Cardiac muscle cell (in vitro differentiated cells and primary cell): ENCODE measurements around the gene CREB3. TPM values are rescaled to one million over a fixed set of nuclear protein-coding genes. Genes with fewer than 3 reads are reported as not detected.

Experiments
- DNase-seq, 2 donors: peaks; one replicate each; pipeline versions ENCODE4 v3.0.0 to v3.0.0-alpha.2; 2010 to 2017; ENCODE audit warnings: low read depth in 1 of 2, low spot score in 1 of 2
- H3K27ac ChIP-seq: fragments of 200-600 bp; sonication (generic); 2 replicates; pipeline ENCODE4 v1.5.1; 2016
- H3K27me3 ChIP-seq: fragments of 200-600 bp; sonication (generic); 2 replicates; pipeline ENCODE4 v1.6.0; 2016; ENCODE audit warnings: control low read depth
- H3K36me3 ChIP-seq: fragments of 200-600 bp; sonication (generic); 2 replicates; pipeline ENCODE4 v1.5.1; 2016; ENCODE audit warnings: control low read depth
- H3K4me1 ChIP-seq: fragments of 200-600 bp; sonication (generic); 2 replicates; pipeline ENCODE4 v1.8.1; 2017; ENCODE audit warnings: low read depth, mild to moderate bottlenecking, mixed run types
- H3K4me3 ChIP-seq: fragments of 200-600 bp; sonication (generic); 2 replicates; pipeline ENCODE4 v1.5.1; 2016; ENCODE audit warnings: mild to moderate bottlenecking
- H3K9me3 ChIP-seq: fragments of 200-600 bp; sonication (generic); 2 replicates; pipeline ENCODE4 v1.5.1; 2017; ENCODE audit warnings: low read depth, mild to moderate bottlenecking, control low read depth
- CTCF ChIP-seq: IDR thresholded peaks from 2 replicates; pipeline ENCODE4 v1.5.1; 2012; ENCODE audit warnings: low read depth, mild to moderate bottlenecking, low read length
- polyA plus RNA-seq: library from polyadenylated mRNA; unstranded; fragments of >200 nt; fragmentation: Nextera tagmentation; extraction: Ambion mirVana; gene quantifications from 2 replicates; pipeline ENCODE4 v1.2.1, GENCODE V29; 2016
- total RNA-seq: library from RNA; depleted of rRNA; stranded (reverse); fragments of >200 nt; gene quantifications from 2 replicates; pipeline ENCODE4 v1.2.3, GENCODE V29; 2016

The CREB3 gene
- total and polyA plus RNA-seq, 2 experiments from 2014 or later = 45.7 to 84.2 TPM

GRCh38 chr9:35714579-35715252 is 17.8 kb upstream of the CREB3 start:
- Histone ChIP-seq H3K36me3 (peaks cover 77% of the 10 kb centered on the region), H3K4me3 (no peak overlapping the region), H3K9me3 (no peaks in the 10 kb centered on the region), H3K4me1 (no peaks in the 10 kb centered on the region), H3K27ac (no peak overlapping the region), H3K27me3 (no peaks in the 10 kb centered on the region)
- DNase-seq = no peak
- no peak for TF ChIP-seq CTCF

GRCh38 chr9:35716230-35716629 is 16.2 kb upstream of the CREB3 start:
- Histone ChIP-seq H3K4me1 (no peaks in the 10 kb centered on the region), H3K27me3 (no peaks in the 10 kb centered on the region), H3K4me3 (no peak overlapping the region), H3K27ac (no peak overlapping the region), H3K36me3 (peaks cover 82% of the 10 kb centered on the region), H3K9me3 (no peaks in the 10 kb centered on the region)
- no peak for DNase-seq
- TF ChIP-seq CTCF = no peak

- no peaks in the 10 kb centered on the region for H3K27me3 ChIP-seq
- H3K36me3 ChIP-seq = peaks cover 81% of the 10 kb centered on the region
- no peak for DNase-seq
- H3K4me1 ChIP-seq = no peaks in the 10 kb centered on the region
- H3K4me3 ChIP-seq = no peak overlapping the region
- H3K27ac ChIP-seq = no peak overlapping the region
- H3K9me3 ChIP-seq = no peaks in the 10 kb centered on the region
- TF ChIP-seq CTCF = no peak
Measured at GRCh38 chr9:35717132-35717870, 15.2 kb upstream of the CREB3 start.

- H3K4me3 ChIP-seq = no peak overlapping the region
- H3K4me1 ChIP-seq = no peaks in the 10 kb centered on the region
- TF ChIP-seq CTCF = no peak
- H3K36me3 ChIP-seq = peaks cover 92% of the 10 kb centered on the region
- H3K9me3 ChIP-seq = no peaks in the 10 kb centered on the region
- no peak for DNase-seq
- H3K27ac ChIP-seq = no peak overlapping the region
- H3K27me3 ChIP-seq = no peaks in the 10 kb centered on the region
Measured at GRCh38 chr9:35718721-35719511, 13.6 kb upstream of the CREB3 start.

DNA sequence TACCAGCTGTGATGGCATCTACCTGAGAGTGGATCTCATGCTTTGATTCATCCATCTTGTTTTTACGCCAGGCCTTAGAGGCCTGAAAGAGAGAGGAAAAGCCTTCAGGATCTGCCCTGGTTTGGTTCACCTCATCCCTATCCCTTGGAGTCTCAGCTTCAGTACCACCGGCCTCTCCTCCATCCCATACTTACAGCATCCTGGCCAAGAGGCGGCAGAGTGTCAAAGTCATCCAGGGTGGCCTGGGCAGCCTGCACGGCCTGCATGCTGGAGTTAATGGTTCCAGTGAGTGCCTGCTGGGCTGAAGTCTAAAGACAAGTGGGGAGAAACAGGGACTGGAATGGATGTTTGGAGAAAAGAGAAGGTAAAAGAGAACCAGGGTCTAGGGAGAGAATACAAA is 12.9 kb upstream of the CREB3 start:
- peaks cover 92% of the 10 kb centered on the region for H3K36me3 ChIP-seq

More for the DNA sequence above, 12.9 kb upstream of the CREB3 start:
- no peak for TF ChIP-seq CTCF
- no peak overlapping the region for H3K27ac ChIP-seq
- no peaks in the 10 kb centered on the region for H3K9me3 ChIP-seq
- H3K27me3 ChIP-seq = no peaks in the 10 kb centered on the region
- H3K4me1 ChIP-seq = no peaks in the 10 kb centered on the region
- H3K4me3 ChIP-seq = no peak overlapping the region
- DNase-seq = no peak
